NCI-H345 (cell line): Measurements from ENCODE around the gene ICAM4.
A peak's percentile ranks its signal among the peaks of the same experiment; 100 is the strongest.
"Not testable (repeated sequence)": the region's sequence is repeated elsewhere in the genome, so short reads cannot be mapped to it uniquely, and the experiment has no call there.

ENCODE experiments used
- DNase-seq: peaks from one replicate; lab custom pipeline; 2025; lab: John Stamatoyannopoulos, UW

The ICAM4 gene

DNA sequence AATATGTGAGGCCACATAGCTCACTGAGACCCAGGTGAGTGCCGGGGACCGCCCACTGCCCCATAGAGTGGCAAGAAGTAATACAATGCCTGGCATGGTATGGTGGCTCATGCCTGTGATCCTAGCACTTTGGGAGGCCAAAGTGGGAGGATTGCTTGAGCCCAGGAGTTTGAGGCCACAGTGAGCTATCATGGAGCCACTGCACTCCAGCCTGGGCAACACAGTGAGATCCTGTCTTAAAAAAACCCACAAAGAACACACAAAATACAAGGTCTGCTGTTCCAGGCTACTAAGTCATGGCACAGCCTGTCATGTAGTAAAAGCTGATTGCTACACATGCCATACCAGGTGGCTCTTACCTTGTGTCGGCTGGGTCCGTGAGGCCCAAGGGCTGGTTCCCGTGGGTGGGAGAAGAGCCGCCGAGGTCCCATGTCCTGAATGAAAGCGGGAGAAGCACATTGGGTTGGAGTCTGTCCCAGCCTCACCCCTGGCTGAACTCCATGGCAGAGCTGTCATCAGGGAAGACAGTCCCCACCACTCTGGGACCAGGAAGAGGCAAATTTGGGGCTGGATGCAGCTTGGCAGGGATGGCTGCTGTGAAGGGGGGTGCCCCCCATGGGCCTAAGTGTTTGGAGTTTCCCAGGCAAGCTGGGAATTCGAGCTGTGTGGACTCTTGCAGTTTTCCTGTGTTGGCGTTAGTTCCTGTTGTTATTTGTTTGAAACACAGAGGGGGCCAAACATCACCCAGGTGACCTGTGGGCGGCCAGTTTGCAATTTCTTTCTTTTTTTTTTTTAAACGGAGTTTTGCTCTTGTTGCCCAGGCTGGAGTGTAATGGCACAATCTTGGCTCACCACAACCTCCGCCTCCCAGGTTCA is 32.3 kb downstream of the ICAM4 start:
- DNase-seq, result no peak

DNA sequence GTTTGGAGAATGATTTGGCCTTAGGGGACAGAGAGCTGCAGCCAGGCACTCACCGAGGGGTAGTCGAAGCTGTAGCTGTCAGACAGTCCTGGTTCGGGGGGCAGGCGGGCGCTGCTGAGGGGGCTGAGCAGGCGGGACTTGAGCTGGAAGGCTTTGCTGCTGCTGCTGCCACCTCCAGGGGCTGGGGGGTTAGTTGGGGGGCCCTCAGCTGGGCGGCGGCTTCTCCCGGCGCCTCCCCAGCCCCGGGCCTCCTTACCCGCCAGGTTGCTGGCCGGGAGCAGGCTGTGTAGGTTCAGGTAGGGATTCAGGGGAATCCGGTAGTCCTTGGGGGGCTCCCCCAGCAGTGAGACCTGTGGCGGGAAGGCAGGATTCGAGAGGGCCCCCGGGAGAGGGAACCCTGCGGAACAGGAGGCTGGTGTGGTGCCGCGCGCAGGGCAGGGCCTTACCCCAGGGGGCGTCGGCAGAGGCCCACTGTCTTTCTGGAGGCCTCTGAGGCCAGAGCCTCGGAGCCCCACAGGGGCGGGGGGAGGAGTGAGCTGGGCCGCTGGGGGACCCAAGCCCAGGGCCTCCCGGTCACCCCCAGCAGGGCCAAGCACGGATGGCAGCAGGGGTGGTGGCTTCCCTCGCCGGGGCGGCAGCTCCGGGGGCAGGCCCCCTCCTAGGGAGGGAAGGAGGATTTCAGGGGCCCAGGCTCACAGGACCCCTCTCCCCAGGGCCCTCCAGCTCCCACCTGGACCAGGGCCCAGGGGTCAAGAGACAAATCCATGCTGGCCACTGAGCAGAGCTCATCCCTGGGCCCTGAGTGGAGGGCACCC is 34.1 kb downstream of the ICAM4 start:
- DNase-seq, result no peak

DNA sequence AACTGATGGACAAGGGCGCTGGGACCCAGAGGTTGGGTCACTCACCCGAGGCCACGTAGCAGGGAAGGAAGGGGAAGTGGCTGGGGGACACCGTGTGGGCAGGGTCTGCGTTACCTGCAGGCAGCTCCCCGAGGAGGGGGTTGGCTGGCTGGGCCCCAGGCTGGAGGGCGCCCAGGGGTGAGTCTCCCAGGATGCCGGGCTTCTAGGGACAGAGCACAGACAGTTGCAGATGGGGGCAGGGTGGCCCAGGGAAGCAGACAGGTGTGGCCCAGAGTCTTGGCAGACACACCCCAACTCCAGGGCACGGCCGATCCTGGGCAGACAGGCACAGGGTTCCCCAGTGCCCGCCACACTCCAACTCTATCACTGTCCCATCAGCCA is 34.7 kb downstream of the ICAM4 start:
- no peak for DNase-seq

DNA sequence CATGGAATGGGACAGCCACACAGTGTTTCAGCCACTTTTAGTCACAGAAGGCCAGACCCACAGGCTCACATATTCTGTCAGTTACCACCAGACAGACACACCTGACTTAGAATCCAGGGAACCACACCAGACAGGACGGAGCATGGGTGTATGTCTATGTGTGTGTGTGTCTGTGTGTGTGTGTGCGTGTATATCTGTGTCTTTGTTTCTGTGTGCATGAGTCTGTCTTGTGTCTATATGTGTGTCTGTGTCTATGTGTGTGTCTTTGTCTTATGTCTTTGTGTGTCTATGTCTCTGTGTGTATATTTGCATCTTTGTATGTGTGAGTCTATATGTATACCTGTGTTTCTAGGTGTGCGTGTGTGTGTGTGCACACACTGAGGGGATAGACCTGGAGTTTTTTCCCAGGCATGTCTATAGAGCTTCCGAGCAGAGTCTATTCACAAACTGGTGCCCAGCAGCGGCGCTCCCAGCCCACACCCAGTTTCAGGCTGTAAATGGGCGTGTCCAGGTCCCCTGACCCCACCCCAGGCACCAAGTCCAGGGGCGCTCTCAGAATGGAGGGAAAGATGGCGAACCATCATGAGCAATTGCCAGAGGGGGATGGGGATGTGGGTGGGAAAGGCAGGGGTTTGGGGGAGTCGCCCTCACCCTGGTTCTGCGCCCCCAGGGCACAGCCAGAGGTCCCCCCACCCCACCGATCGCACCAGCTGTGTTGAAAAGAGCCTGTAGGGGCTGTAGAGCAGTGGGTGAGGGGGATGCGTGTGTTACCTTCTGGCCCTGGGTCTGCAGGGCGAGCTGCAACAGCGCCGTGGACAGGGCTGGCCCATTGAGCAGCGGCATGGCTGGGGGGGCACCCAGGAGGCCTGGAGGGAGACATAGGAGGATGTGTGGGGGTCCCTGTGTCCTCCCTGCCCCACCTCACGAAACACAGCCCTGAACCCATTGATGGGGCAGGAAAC is 35.4 kb downstream of the ICAM4 start:
- DNase-seq, result no peak

DNA sequence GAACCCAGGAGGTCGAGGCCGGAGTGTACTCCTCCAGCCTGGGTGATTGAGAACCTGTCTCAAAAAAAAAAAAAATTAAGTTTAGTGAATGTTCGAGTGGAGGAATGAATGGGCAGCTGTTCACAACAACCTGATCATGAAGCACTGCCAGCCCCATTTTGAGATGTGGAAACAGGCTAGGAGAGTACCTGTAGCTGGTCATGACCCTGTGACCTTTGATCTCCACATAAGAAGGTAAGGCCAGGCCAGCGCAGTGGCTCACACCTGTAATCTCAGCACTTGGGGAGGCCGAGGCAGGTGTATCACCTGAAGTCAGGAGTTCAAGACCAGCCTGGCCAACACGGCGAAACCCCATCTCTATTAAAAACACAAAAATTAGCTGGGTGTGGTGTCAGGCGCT is 39.0 kb downstream of the ICAM4 start:
- DNase-seq, result no peak

DNA sequence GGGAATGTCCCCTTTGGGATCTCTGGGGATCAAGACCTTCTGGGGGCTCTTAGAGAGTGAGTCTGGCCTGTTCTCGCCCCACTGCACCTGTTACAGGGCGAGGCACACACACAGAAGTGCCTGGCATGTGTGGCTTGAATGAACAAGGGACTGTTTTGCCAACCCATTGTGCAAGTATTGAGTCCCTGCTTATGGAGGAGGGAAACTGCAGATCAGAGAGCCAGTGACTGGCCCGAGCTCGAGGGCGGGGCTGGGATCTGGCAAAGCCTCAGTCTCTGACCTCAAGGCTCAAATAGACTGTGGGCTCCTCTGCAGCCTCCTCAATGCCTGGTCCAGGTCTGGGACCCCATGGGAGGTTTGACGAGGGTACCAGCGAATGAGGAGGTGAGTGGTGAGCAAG is 41.0 kb downstream of the ICAM4 start:
- DNase-seq, result no peak

DNA sequence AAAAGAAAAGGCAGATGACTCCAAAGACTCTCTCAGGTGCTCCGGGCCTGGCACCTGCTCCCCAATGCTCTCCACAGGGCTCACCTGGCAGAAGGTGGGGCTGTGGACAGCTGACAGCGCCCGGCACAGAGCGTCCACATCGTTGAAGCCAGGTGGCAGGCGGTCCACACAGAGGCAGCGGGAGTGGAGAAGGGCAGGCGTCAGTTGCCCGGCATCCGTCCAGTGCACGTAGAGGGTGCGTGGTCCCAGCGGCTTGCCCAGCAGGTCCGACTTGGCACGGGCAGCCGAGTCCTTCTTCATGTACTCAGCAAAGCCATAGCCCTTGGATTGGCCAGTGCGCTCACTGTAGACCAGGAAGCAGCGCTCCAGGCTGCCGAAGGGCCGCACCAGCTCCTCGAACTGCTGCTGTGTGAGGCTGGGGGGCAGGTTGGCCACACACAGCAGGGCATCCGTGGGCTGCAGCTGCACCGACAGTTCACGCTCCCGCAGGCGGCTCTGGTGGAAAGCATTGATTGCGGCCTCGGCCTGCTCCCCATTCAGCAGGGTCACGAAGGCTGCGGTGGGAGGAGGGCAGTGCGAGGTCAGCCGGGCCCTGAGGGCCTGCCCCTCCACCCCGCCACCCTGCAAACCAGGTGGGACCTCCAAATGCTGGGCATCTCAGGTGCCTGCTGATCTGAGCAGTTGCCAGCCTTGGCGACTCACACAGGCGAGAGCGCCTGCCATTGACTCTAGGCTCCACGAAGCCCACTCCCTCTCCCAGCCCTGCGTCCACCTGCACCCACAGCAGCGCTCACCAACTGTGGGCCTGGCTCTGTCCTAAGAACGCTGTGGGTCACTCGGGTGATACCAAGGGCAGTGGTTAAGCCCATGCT is 42.0 kb downstream of the ICAM4 start:
- DNase-seq, result no peak

DNA sequence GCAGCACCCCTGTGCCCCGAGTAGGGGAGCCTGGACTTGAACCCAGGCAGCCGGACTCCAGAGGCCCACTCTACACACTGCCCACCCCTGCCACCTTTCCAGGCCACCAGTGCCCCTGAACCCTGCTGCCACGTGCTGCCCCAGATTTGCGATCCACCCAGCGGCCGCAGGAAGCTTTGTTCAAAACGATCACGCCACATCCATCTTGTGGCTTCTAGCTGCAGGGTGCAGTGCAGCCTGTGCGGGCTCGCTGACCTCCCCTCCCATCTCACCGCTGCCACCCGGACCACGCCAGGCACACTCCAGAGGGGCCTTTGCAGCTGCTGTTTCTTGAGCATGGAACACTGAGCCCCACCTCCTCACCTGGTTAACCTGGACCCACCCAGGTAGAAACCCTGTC is 42.8 kb downstream of the ICAM4 start:
- DNase-seq, result no peak

DNA sequence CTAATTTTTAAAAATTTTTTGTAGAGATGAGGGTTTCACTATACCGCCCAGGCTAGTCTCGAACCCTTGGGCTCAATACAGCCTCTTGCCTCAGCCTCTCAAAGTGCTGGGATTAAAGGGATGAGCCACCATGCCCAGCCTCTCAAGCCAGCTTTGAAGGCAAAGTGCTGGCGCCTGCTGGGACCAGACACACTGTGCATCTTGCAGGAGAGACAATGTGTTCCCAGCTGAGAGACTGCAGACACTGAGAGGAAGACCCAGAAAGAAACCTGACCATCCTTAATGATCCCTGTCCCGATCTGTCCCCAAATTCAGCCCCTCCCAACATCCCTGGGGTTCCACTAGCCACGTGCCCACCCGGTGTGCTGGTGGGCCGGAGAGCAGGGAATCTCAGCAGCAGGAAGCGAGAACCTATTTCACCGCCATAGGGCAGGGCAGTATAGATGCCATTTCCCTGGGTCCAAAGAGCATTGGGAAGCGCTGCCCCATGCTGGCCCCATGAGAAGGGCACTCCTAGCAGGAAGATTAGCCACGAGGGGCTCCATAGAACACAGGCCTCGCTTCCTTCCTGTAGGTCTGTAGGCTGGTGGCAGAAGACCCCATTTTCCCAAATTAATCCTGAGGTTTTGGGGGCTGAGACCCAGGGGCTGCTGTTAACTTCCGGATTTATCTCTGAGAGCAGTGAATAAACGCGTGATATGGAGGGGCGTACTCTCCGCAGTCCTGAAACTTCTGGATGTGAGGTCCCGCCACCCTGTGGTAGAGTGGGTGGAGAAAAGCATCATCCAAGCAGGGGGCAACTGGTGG is 45.6 kb downstream of the ICAM4 start:
- DNase-seq, result no peak

DNA sequence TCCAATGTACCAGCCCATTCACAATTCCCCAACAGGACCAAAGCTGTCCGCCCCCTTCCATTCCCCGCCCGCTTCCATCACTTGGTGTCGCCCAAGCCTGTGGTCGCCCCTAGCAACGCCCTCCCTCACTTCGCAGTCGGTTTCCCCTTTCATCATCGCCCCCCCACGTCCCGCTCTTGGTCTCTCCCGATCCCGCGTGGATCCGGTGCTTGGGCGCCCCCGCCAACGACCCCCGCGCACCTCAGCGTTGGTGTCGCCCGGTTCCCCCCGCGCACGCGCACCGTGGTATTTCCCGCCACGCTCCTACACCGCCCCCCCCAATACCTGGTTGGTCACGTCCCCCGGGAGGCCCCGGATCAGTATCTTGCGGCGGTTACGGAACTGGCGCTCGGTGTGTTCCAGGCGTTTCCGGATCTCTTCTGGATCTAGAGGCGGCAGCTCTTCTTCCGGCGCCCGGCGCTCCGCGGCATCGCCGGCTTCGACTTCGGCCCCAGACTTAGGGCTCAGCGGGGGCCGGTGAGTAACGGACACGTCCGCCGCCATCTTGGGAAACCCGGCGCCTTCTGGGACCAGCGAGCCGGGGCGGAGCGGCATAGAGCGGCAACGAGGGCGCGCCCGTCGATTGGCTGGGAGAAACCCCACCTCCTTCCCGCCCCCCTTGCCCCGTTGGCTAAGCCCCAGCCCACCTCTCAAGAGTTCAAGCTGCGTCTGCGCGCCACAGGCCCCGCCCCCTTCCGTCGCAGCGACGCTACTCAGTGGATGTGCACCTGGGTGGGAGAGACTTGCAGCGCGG is 46.4 kb downstream of the ICAM4 start, which contains the start of gene RAVER1:
Gene RAVER1 (minus strand): TSS at position 565 of the 793 bp plus-strand sequence. CDS start 22 bp downstream, at position 543.
- DNase-seq, result peak; percentile 98

DNA sequence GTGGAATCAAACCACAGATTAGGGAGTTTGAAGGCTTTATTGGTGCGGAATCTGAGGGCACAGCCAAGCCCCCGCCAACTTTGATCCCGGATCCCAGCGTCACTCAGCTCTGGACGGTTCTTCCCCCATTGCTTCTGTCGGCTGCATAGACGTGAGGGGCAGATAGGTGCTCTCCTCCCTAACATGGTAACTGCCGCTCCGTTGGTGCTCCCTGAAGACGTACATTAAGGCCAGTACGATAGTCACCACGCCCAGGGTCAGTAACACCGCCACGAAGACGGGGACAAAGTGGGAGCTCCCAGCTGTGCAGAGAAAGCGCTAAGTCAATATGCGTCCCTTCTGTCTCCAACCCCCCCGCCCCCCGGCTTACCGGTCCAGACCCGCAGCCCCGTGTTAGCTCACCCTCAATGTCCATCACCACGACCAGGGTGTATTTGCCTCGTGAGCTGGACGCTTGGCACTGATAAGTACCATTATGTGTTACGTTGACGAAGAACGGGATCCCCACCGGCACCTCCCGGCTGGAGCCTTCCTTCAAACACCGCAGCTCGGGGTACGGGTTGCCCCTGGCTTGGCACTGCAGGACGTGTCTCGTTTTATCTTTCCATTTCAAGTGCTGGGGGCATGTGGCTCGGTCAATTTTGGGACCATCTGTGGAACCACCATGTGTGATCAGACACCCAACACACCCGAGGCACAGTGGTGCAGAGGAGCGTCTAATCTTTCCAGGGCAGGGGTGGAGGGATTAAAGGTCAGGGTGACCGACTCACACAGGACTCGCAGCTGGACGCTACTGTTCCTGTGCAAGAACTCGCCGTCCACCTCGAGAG is 47.2 kb downstream of the ICAM4 start:
- DNase-seq, result peak; percentile 56

DNA sequence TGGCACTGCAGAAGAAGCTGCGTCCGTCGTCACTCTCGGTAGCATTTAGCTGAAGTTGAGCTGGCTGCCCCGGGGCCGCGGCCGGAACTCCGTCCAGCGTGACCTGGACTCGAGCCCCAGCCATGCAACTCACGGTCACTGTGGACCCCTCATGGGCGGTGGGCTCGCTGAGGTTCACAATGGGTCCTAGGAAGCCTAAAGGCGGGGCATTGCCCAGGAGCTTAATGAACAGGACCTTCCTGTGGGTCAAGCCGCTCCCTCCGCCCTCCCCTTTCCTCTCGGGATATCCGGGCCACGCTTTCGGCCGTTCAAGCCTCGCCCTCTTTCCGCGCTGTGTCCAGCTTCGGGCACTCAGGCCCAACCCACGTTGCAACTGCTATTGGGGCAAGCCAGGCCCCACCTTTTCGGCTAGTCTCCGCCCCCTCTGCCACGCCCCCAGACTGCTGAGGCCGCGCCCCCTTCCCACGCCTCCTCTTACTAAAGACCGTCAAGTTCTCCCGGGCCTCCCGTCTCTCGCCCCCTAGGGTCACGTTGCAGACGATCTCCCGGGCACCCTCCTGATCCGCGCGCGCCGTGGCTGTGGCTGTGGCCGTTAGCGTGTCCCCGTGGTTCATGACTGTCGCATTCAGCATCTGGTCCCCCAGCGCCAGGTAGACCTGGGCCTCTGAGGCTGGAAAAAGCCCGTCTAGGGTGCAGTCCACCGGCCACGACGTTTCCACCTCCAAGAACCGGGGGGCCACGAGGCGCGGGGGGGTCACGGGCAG is 48.0 kb downstream of the ICAM4 start:
- DNase-seq, result peak; percentile 70

DNA sequence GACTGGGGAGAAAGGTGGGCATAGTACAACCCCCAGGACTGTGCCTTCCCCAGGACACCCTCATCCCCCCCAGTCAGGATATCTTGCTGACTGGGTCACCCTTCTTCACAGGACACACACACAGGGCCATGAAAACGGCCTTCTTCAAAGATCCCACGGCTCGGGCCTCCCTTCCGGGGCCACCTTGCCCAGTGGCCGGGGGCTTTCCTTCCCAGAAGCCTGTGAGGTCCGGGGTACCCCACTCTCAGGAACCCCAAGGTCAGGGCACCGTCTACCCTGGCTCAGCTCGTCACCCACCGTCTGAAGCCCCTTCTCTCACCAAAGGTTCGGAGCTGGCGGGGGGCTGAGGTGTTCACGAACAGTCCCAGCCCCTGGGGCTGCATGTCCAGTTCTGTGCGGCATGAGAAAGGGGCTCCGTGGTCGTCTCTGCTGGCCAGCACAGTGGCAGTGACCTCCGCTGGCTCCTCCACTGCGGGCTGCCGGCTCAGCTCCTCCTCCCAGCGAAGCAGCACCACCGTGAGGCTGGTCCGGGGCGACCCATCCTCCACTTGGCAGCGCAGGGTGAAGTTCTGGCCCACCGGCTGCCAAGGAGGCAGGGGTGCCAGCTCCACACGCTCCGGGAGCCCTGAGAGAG is 48.7 kb downstream of the ICAM4 start:
- DNase-seq, result no peak

DNA sequence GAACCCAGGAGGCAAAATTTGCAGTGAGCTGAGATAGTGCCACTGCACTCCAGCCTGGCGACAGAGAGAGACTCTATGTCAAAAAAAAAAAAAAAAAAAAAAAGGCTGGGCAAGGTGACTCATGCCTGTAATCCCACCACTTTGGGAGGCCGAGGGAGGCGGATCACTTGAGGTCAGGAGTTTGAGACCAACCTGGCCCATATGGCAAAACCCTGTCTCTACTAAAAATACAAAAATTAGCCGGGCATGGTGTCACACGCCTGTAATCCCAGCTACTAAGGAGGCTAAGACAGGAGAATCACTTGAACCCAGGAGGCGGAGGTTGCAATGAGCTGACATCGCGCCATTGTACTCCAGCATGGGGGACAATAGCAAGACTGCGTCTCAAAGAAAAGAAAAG is 50.0 kb downstream of the ICAM4 start:
- DNase-seq, result not testable (repeated sequence)
